NCI-H2107 (cell line): ENCODE measurements around the gene KCNJ2.

Experiments used
- DNase-seq: peaks from one replicate; lab custom pipeline; 2025; lab: John Stamatoyannopoulos, UW

The KCNJ2 gene

GRCh38 chr17:70168977-70169708 is at the start of gene KCNJ2:
TSS of gene KCNJ2 (plus strand) at chr17:70169532. CDS start at chr17:70175040, 5,508 bp downstream.
- DNase-seq: peak; percentile 82

GRCh38 chr17:70119545-70119944 is 49.8 kb upstream of the KCNJ2 start:
- no peak for DNase-seq

- DNase-seq: no peak
These were observed 49.3 kb upstream of the KCNJ2 start for GRCh38 chr17:70119983-70120382.

- DNase-seq: no peak
These were observed 48.9 kb upstream of the KCNJ2 start for GRCh38 chr17:70120425-70120824.

GRCh38 chr17:70121126-70121525 is 48.2 kb upstream of the KCNJ2 start:
- DNase-seq: no peak

- DNase-seq: no peak
These were observed 46.1 kb upstream of the KCNJ2 start for GRCh38 chr17:70123193-70123592.

- DNase-seq: no peak
These were observed 44.6 kb upstream of the KCNJ2 start for GRCh38 chr17:70124723-70125122.

GRCh38 chr17:70127221-70127873 is 42.0 kb upstream of the KCNJ2 start:
- DNase-seq: no peak

- no peak for DNase-seq
These were observed 40.5 kb upstream of the KCNJ2 start for GRCh38 chr17:70128727-70129238.

GRCh38 chr17:70130289-70130688 is 39.0 kb upstream of the KCNJ2 start:
- DNase-seq: no peak

GRCh38 chr17:70132505-70132904 is 36.8 kb upstream of the KCNJ2 start:
- no peak for DNase-seq

GRCh38 chr17:70134042-70134441 is 35.3 kb upstream of the KCNJ2 start:
- no peak for DNase-seq

- no peak for DNase-seq
These were observed 34.6 kb upstream of the KCNJ2 start for GRCh38 chr17:70134777-70135176.

- no peak for DNase-seq
These were observed 33.2 kb upstream of the KCNJ2 start for GRCh38 chr17:70136131-70136530.

- no peak for DNase-seq
These were observed 31.7 kb upstream of the KCNJ2 start for GRCh38 chr17:70137451-70138230.

- DNase-seq: no peak
These were observed 31.0 kb upstream of the KCNJ2 start for GRCh38 chr17:70138291-70138865.

GRCh38 chr17:70139449-70139993 is 29.8 kb upstream of the KCNJ2 start:
- no peak for DNase-seq

GRCh38 chr17:70144260-70144846 is 25.0 kb upstream of the KCNJ2 start:
- DNase-seq: no peak

GRCh38 chr17:70153210-70153609 is 16.1 kb upstream of the KCNJ2 start:
- DNase-seq: no peak

GRCh38 chr17:70157151-70157550 is 12.2 kb upstream of the KCNJ2 start:
- DNase-seq: no peak

GRCh38 chr17:70158180-70158579 is 11.2 kb upstream of the KCNJ2 start:
- DNase-seq: no peak

- no peak for DNase-seq
These were observed 10.7 kb upstream of the KCNJ2 start for GRCh38 chr17:70158591-70158990.
